ENCODE data around the gene HS3ST5.
"Not testable (repeated sequence)": the region's sequence is repeated elsewhere in the genome, so short reads cannot be mapped to it uniquely, and the experiment has no call there.

Gene HS3ST5

DNA sequence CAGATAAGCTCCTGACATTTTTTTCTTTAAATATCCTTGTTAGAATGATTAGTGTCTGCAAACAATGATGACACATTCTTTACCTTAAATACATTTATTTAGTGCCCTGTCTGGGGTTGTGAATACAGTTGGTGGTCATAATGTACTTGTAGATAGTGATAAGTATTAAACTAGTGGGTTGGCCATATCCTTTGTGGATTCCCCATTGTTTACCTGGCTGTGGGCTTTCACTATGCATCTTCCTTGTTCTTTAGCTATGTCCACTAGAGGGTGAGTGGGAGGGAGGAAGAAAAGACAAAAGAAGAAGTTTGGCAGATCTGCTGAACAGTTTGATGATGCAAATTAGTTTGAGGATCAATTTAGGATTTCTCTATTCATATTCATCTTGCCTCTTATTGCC lies 15.7 kb downstream of the HS3ST5 start:
- DNase-seq, result no peak

DNA sequence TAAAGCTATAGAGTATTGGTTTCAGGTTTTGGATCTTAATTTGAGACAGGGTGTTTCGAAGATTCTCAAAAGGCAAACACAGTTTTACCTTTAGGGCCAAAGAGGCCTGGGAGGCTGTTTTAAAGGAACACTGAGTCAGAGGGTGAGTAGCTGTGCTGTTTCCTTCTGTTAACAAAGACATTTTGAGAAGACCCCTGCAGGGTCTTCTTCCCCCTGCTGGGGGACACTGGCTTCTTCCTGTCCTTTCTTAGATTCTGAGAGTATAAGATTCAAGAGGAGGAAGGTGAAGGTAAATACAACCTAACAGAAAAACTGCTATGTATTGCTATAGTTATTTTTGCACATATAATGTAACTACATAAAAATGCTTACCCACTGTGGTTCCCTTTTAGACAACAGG lies 19.0 kb downstream of the HS3ST5 start:
- DNase-seq, result no peak

DNA sequence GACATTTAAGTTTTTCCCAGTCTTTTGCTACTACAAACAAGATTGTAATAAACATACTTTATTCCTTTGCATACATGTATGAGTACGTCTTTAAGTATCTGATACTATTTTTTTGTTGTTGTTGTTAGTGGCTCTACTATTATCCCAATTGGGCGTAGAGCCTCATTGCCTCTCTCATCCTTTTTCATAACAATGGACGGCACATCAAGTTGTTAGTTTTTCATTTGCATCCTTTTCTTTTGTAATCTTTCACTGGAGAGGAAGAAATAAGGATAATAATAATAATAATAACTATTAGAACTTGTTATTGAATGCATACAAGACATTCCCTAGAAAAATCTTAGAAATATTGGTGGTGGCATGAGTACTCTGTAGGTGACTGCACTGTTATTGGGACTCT lies 23.1 kb downstream of the HS3ST5 start:
- DNase-seq, result no peak

DNA sequence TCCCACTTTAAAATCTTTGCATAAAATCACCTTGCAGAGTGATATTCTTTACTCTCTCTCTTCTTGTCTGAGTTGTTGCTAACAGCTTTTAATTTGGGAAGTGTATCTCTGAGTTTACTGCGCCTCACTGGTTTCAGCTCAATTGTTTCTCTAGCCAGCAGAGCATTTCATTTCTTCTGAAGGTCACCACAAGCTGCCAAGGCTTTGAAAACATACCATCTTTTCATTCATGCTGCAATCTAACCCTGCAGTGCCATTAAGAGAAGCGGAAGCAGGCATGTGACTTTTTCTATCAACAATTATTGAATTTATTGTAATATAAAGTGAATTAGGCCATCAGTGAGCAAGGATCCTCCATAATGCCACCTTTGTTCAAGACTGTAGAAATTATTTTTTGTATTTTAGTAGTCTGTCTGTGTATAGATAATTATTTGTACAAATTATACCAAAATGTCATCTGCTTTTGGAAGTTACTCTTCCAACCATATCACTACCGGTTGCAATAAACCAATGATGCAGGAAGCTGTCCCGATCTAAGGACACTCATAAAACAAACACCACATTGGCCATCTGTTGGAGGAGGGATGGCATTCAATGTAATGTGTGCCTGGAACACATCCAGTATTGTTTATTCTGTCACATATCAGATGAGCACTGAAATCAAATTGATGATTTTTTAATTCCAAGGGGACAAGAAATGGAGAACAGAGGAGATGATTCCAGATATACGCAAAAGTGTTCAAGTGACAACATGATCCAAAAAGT lies 26.8 kb downstream of the HS3ST5 start:
- peak; percentile 25 for DNase-seq

DNA sequence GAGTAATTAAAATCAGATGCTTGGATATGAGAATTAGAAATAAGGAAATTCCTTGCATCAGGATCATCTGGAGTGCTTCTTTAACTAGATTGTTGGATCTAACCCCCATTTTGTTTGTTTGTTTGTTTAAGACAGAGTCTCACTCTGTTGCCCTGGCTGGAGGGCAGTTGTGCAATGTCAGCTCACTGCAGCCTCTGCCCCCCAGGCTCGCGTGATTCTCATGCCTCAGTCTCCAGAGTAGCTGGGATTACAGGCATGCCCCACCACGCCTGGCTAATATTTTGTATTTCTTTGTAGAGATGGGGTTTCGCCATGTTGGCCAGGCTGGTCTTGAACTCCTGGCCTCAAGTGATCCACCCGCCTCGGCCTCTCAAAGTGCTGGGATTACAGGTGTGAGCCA lies 29.0 kb downstream of the HS3ST5 start:
- DNase-seq, result not testable (repeated sequence)

DNA sequence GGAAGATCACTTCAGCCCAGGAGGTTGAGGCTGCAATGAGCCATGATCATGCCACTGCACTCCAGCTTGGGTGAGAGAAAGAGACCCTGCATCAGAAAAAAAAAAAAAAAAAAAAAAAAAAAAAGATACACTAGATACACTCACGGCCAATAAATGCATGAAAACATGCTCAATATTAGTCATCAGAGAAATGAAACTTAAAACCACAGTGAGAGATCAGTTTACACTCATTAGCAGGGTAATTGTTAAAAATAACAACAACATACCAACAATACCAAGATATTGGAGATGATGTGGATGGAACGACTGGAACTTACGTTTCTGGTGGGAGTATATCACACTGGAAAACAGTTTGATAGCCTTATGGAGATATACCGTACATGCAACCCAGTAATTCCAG lies 29.9 kb downstream of the HS3ST5 start:
- DNase-seq, result no peak

DNA sequence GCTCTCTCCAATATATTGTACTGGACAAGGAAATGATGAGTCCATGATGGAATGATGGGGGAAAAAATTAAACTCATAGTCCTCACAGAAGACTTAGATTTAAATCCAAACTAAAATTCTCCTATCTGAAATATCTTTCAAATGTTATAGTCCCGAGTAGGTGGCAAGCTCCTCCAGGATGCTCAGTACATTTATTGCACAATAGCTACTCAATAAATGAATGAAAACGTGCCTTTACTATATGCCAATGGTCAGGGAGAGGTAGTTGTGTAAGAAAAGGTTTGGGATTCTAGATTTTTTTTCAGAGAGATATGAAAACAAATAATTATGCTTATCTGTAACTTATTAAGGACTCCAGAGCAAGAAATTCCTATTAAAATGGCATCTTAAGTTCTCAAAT lies 32.8 kb downstream of the HS3ST5 start:
- no peak for DNase-seq

DNA sequence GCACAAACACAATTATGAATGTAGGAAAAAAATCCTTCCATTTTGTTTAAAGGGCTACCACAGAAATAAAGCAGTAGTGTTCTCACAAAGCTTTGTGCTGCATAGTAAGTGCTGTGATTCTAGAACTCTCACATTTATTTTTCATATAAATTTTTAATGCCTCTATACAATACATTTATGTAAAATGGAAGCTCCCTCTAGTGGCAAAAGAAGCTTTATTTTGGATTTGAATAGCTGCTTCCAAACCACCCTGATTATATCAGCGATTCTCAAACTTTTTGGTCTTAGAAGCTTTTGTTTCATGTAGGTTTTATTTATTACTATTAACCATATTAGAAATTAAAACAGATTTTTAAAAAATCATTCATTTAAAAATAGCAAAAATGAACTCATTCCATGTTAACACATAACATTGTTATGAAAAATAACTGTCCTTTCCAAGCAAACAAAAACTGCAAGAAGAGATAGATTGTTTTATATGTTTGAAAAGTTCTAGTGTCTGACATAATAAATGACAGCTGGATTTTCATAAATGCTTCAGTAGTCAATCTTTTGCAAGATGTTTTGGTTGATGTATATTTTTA lies 38.4 kb downstream of the HS3ST5 start:
- DNase-seq, result peak; percentile 18

DNA sequence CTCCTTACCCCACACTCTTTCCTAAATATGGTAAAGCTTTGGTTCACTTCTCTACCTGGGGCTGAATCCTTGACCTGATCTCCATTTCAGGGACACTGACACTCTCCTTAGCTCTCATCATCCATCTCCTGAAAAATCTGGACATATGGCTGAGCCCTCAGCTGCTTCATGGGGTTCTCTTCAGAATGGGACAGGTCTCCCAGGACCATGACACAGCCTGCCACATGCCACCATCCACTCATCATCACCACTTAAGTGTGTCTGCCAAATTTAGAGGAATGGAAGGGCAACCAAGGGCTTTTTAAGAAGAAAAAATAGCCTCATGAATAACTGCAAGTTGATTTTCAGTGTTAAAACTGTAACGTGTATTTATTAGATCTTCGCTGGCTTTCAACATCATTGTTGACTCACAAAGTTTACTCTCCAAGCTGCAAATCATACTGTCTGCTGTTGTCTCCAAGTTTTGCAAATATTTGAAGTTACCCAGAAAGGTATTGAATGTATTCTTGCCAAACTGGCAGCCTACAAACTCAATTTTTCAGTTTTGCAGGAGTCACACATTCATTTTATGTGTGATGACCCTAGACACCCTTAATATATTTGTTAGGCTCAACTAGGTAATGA lies 41.1 kb downstream of the HS3ST5 start:
- DNase-seq, result no peak

DNA sequence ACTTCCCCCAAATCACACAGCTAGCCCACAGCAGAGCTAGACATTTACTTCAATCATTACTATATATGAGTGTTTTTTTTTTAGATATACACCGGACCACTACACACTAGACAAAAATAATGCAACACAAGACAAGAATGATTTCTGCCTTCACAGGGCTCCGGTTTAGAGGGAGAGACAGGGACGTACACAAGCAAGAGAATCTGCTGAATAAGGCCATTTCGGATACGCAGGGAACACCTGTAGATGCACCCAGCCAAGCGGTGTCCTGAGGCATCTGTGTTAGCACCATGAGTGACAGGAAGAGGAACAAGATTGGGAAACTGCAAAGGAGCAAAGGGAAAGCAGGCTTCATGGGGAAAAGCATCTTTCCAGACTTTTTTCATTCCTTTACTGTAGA lies 45.7 kb downstream of the HS3ST5 start:
- no peak for DNase-seq

DNA sequence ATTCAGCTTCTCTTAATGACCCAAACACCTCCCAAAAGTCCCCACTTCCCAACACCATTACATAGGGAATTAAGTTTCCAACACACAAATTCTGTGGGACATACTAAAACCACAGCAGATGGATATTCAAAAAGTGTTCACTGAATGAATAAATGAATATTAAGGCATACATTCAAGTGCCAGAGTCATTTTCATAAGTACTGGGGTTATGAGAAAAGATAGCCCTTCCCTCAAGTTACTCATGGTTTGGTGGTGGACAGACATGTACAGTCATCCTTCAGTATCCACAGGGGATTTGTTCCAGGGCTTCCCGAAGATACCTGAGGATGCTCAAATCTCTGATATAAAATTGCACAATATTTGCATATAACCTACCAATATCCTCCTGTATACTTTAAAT lies 50.4 kb downstream of the HS3ST5 start:
- no peak for DNase-seq

DNA sequence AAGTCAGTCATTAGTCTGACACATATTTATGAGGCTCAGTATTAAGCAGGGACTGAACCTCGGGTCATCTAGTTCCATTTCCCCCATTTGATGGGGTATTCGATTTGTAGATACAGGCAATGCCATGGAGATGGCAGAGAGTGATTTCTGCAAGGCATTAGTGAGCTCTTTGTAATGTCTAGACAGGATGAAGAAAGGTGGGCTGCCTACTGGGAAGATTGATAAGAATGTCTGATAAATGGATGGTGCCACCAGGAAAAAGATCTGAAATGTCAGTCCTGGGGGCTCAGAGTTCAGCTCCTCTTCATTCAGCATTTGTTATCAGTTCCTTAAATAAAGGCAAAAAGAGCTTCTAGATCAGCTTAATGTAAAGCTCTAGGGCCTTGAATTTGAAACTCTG lies 51.4 kb downstream of the HS3ST5 start:
- no peak for DNase-seq

DNA sequence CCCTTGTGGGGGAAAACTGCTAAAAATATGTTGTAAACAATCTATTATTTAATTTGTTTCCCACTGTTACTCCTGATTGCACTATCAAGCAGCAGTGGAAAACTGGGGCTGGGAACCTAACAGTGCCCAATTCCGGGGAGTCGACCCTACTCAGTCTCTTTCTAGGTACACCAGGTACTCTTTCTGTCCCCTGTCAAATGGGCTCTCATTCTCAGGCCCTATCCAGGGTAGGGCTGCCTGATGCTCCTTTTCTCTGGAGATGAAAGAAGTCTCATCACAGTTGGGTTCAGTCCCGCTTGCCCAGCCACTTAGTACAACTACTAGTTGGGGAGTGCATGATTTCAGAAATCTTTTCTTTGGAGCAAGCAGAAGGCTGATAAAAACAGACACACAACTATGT lies 52.0 kb downstream of the HS3ST5 start:
- DNase-seq, result no peak

DNA sequence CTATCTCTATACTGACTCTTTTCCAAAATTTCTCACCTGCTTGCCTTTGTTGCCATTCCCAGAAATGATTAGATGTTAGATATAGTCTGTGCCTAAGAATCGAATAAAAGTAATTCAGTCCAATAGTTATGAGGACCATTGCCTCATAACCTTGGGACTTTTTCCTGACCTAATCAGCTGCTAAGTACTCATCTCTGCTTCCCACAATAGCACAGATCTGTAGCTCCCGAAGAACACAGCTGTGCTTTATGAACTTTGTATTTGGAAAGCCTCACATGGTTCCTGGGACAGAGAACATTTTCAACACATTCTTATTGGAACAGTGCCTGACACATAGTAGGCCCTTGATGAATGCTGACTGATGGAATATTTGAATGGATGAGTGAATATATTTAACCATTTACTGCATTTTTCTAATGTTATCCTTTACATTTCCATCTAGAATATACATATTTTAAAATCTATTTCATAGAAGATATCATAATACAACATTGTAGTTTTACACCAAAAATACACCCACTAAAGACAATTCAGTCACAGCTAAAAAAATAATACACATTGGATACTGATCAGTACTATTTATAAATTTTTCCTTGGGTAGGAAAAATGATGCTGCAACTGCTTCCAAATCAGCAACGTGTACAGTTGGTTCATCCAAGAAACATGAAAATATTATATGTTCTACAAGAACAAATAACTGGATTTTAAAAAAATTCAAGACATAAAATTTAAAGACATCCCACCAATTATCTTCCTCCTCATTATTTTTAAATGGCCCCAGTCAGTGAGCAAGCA lies 53.9 kb downstream of the HS3ST5 start:
- DNase-seq, result no peak

DNA sequence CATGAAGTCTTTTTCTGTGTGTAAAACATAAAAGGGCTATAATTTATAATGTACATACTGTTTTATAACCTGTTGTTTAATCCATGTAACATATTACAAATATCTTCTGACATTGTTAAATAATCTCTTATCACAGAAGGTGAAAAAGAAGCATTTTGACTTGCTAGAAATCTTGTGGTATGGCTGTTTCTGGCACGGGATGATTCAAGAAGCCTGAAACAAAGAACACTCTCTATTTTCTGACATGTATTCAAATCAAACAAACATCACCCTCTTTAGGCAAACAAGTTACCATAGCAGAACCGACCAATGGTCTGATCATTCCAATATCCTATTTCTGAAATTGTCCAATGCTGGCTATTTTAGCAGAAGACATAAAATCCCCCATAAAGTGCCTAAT lies 55.4 kb downstream of the HS3ST5 start:
- DNase-seq, result no peak

DNA sequence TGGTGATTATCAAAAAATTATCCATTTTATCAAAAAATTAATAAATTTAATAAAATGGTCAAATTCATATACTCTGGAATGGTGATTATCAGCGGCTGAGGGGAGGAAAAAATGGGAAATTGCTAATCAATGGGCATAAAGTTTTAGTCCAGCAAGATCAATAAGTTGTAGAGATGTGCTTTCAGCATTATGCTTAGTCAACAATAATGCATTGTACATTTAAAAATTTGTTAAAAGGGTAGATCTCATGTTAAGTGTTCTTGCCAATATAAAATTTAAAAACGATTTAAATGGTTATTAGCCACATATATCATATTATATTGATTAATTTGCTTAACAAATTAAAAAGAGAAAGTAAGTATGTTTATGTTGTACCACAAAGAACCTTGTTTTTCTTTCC lies 56.6 kb downstream of the HS3ST5 start:
- no peak for DNase-seq

DNA sequence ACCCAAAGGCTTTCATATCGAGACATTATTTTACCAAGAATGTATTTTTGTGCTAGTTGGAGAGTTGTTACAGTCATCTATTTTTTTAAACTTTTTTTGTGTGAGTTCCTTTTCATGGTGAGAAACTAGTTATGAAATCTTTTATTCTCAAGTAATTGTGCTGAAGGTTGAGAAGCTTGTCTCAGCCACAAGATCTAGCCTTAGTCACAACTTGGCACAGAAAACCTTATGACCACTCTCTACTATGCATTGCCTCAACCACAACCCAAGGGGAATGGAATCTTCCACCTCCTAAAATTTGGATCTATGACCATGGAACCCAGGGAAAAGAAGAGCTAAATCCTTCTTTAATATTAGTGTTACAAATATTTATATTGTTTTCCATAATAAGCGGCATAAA lies 58.5 kb downstream of the HS3ST5 start:
- DNase-seq, result no peak

DNA sequence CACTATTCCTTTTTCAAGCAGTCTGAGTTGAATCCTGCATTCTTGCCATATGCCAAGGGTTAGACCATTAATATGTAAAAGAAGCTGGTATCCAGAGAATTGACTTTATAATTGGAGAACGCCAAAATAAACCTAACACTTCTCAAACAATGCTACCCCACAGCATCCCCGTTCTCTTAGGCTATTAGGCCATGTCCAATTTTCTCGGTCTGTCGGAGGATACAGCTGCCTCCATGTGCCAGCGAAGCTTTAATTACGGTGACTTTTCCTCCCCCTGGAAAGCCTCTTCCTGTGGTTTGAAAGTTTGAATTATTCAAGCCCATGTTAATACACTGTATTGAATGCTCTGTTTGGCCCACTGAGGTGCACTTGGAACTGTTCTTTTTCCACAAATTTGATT lies 60.5 kb downstream of the HS3ST5 start:
- DNase-seq, result peak; percentile 44

DNA sequence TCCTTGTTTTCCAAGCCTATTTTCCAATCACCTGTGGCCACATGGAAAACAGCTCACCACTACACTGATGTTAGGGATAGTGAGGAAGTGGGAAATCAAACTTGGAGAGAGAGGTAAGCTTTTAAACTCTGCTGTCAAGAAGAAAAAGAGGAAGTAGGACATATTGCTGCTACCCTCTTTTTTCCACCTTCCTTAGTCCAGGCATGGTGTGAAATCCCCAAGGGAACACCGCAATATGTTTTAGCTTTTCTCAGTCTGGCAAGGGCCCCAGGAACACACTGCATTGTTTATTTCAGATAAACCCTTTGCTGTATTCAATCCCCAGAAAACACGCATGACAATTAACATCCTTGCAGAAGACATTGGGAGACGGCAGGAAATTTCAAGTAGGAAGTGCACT lies 61.3 kb downstream of the HS3ST5 start:
- DNase-seq, result no peak

DNA sequence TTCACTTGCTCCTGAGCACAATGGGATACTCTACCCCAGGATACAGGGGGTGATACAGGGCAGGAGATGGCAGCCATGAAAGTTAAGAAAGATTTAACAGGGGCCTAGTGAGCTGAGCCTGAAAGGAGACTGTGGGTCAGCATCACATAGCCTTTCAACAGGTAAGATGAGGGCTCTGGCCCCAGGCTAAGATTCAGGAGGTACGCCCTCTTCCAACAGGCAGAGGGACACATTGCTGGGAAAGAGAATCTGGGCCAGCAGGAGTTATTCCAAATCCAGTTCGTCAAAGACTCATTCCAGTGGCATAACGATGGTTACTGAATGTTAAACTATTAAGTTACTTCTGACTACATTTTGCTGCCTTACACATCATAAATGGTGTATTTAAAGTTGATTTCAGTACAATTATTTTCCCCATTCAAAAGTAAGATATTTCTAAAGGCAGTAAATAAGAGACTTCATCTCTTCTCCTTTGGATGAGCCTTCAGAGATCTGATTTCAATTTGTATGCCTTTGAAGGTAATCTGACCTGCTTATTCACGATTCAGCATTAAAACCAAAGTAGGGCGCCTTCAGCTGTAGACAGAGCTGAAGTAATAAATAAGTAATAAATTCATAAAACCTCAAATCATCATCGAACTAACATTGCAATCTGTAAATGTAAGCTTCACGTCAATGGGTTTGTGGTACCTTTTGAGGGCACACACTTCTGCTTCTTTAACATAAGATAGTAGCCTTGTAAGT lies 62.4 kb downstream of the HS3ST5 start:
- DNase-seq, result no peak

DNA sequence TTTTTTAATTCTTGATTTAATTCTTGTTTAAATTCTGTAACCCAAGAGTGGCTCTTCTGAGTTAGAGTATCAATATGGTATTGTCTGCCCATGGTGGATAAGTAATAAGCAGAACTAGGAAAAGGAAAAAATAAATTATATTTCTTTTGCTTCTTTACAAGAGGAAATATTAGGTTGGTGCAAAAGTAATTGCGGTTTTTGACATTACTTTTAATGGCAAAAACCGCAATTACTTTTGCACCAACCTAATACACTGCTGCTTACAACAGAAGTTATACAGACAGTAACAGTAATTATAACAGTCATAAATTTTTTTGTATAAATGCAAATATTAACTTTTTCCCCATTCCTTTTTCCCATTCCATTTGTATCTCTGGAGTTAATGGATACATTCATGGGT lies 65.6 kb downstream of the HS3ST5 start:
- DNase-seq, result no peak

DNA sequence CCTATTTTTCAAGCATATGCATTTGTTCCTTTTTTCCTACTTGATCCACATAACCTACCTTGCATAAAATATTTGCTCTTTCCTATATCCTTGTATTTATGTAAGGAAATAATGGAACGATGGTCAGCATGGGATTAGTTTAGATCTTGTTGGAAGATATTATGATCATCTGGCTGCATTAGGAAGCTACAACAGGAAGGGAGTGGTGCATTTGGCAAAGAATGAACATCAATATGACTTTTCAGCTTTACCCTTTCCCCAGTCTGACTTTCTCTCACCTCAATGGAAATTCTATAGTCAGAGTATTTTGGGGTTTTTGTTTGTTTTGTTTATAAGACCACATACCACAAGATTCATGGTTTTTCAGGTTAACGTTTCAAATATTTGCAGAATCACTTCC lies 66.0 kb downstream of the HS3ST5 start:
- no peak for DNase-seq

DNA sequence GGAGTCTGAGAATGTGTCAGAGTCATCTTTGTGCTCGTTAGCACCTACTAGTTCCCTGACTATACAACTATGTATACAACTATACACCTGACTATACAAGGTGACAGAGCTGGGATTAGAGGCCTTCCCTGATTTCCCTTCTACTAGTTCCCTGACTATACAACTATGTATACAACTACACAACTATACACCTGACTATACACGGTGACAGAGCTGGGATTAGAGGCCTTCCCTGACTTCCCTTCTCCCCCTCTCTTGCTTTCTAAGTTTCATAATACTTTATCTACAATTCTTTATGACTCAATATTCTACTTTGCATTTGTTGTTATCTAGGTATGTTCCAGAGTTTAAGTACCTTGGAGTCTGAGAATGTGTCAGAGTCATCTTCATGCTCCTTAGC lies 68.0 kb downstream of the HS3ST5 start:
- DNase-seq, result no peak

All from retina (tissue), 1 donor.